Measurements from ENCODE around the gene DLG1.

DNA sequence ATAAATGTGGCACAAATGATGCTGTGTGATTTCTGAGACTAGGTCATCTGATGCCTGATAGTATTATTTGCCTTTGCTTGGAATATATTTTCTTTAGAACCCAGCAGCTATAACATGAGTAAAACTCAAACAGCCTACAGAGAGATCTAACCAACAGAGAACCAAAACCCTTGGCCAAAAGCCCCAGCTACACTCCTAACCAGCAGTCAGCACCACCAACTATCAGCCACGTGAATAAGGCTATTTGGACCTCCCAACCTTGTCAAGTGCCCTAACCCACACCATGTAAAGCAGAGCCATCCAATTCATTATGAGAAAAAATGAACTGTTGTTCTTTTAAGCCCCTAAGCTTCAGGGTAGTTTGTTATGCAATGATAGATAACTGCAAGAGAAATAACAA lies 154.2 kb downstream of the DLG1 start:
- TF ChIP-seq, protein P1, sequence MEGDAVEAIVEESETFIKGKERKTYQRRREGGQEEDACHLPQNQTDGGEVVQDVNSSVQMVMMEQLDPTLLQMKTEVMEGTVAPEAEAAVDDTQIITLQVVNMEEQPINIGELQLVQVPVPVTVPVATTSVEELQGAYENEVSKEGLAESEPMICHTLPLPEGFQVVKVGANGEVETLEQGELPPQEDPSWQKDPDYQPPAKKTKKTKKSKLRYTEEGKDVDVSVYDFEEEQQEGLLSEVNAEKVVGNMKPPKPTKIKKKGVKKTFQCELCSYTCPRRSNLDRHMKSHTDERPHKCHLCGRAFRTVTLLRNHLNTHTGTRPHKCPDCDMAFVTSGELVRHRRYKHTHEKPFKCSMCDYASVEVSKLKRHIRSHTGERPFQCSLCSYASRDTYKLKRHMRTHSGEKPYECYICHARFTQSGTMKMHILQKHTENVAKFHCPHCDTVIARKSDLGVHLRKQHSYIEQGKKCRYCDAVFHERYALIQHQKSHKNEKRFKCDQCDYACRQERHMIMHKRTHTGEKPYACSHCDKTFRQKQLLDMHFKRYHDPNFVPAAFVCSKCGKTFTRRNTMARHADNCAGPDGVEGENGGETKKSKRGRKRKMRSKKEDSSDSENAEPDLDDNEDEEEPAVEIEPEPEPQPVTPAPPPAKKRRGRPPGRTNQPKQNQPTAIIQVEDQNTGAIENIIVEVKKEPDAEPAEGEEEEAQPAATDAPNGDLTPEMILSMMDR (IDR thresholded peaks at IDR 0.05; ENCODE audit: poor library complexity) = no peak
- TF ChIP-seq EZH2 (IDR thresholded peaks at IDR 0.05; ENCODE audit: borderline replicate concordance) = no peak
